ENCODE measurements around the gene SLC26A11.
"Not testable (repeated sequence)": the region's sequence is repeated elsewhere in the genome, so short reads cannot be mapped to it uniquely, and the experiment has no call there.

The SLC26A11 gene

DNA sequence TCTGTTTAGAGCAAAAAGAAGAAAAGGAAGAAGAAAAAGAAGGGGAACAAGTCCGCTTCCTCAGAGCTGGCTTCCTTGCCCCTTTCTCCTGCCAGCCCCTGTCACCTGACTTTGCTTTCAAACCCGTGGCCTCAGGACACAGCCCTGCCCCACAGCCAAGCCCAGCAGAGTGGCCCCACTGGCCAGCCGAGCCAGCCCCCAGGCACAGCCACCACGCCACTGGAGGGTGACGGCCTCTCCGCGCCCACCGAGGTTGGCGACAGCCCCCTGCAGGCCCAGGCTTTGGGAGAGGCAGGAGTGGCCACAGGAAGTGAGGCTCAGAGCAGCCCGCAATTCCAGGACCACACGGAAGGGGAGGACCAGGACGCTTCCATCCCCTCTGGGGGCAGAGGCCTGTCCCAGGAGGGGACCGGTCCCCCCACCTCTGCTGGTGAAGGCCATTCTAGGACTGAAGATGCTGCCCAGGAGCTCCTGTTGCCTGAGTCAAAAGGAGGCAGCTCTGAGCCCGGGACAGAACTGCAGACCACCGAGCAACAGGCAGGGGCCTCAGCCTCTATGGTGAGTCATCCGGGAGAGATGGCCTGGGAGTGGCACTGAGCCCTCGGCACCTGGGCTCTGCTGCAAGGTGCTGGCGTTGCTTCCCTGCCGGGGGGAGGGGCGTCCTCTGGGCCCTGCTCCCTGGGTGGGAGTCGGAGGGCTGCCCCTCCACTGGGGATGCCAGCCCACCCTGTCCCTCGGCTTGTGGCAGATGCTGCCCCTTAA is 67.8 kb downstream of the SLC26A11 start:
- DNase-seq, result no peak

- no peak for DNase-seq
Observed at GRCh38 chr17:80289616-80290015, 69.4 kb downstream of the SLC26A11 start.

- DNase-seq, result no peak
Observed at GRCh38 chr17:80290156-80290555, 69.9 kb downstream of the SLC26A11 start.

DNA sequence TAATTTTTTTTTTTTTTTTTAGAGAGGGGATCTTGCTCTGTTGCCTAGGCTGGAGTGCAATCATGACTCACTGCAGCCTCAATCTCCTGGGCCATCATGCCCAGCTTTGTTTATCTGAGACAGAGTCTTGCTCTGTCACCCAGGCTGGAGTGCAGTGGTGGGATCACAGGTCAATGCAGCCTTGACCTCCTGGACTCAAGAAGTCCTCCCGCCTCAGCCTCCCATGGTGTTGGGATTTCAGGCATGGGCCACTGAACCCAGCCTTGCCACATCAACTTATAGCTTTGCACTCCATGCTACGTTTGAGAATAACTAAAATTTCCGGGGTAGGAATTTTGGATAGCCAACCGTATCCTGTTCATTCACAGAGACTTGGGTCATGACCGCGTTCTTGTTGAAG is 71.0 kb downstream of the SLC26A11 start:
- no peak for DNase-seq

GRCh38 chr17:80291691-80292487 is 71.7 kb downstream of the SLC26A11 start:
- no peak for DNase-seq

DNA sequence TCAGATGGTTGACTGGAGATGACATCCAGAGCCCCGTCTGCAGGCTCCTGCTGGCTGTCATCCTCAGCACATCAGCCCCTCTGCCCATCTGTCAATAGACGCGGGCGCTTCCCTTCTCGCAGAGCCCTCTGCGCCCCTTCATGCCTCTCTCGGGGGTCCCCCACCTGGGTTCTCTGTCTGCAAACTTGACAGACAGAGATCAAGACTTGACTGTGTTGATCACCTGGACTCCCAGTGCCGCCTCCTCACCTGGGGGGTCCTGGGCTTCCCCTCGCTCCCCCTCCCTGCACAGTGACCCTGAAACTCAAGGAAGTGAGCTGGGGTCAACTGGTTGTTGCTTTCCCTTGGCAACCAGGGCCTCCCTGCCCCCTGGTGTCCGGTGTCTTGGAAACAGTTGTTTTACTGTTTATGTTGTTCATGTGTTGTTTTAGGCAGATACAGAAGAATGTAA is 72.3 kb downstream of the SLC26A11 start:
- no peak for DNase-seq

DNA sequence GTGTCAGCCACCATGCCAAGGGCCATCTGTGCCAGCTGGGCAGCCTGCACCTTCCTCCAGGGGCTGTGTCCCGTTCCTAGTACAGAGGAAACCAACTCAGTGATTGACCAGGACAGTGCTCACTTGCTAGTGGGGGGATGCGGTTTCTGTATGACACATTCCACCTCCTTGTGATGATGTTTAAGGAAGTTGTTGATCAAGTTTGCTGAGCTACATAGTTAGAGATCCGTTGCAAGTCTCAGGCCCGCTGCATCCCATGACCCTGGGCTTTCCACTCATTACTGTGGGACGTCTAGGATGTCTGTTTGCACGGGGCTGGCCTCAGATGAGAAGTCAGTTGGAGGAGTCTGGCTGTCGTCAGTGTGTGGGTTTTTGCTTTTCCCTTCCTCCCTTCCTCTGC is 74.0 kb downstream of the SLC26A11 start:
- no peak for DNase-seq

DNA sequence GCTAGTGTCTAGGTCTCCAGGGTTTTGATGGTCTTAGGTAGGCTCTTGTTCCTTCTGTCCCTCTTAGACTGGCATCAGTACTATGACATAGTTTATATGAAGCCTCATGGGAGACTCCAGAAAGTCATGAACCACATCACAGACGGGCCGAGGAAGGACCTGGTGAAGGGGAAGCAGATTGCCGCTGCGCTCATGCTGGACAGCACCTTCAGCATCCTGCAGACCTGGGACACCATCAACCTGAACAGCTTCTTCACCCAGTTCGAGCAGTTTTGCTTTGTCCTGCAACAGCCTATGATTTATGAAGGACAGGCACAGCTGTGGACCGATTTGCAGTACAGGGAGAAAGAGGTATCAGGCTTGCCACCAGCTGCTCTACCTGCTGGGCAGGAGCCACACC is 74.4 kb downstream of the SLC26A11 start:
- DNase-seq, result no peak

GRCh38 chr17:80295146-80295545 is 74.9 kb downstream of the SLC26A11 start:
- DNase-seq, result no peak

GRCh38 chr17:80295559-80295958 is 75.3 kb downstream of the SLC26A11 start:
- DNase-seq, result no peak

DNA sequence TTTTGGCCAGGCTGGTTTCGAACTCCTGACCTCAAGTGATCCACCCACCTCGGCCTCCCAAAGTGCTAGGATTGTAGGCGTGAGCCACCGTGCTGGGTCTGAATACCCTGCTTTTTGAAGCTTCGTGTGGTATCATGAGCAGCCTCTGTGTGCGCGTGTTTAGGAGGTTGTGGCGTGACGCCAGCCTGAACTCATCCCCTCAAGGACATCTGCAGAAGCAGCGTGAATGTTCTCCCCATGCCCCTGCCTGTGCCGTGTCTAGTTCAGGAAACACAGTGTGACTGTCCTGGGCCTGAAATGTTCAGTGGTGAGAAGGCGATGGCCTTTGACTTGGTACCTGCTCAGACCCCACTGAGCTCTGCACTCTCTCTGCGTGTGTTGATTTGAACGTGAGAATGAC is 76.0 kb downstream of the SLC26A11 start:
- DNase-seq, result no peak

GRCh38 chr17:80297996-80298560 is 77.9 kb downstream of the SLC26A11 start:
- DNase-seq, result no peak

- not testable (repeated sequence) for DNase-seq
Observed at GRCh38 chr17:80299350-80300100, 79.3 kb downstream of the SLC26A11 start.

DNA sequence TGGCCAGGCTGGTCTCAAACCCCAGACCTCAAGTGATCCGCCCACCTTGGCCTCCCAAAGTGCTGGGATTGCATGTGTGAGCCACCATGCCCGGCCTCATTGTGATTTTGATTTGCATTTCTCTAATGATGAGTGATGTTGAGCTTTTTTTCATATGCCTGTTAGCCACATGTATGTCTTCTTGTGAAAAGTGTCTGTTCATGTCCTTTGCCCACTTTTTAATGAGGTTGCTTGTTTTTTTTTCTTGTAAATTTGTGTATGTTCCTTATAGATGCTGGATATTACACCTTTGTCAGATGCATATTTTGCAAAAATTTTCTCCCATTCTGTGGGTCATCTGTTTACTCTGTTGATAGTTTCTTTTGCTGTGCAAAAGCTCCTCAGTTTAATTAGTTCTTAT is 80.5 kb downstream of the SLC26A11 start:
- DNase-seq, result not testable (repeated sequence)
